GM21381 (cell line): ENCODE data around the gene MFSD6.

ENCODE experiments used
- ATAC-seq: cut with Tn5 transposase; IDR thresholded peaks from one replicate; pipeline ENCODE4 v1.9.1; 2021; ENCODE audit warnings: mild to moderate bottlenecking, moderate library complexity; ENCODE audit not compliant: unreplicated experiment

The MFSD6 gene

GRCh38 chr2:190527214-190527613 lies 119.1 kb downstream of the MFSD6 start:
- no peak for ATAC-seq

- ATAC-seq: no peak
Observed at GRCh38 chr2:190527918-190528317, 119.8 kb downstream of the MFSD6 start.

DNA sequence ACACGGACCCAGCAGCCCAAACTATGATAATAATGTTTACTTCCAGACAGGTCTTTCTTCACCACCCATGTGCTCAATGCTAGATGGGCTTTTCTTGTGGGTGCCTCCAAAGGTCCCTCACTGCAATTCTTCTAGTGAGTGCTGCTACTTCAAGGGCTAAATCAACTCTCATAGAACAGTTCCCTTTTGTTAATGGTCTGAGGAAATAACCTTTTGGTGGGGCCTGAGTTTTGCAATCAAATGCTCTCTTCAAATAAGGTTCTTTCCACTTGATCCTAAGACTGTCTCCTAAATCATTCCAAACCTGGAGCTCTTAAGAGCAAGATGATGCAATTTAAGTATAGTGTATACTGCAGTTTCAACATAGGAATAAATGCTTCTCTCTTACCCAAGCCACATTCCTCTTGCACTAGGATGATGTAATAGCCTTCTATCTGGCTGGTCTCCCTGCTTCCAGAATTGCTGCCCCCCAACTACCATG lies 120.4 kb downstream of the MFSD6 start:
- ATAC-seq: no peak

DNA sequence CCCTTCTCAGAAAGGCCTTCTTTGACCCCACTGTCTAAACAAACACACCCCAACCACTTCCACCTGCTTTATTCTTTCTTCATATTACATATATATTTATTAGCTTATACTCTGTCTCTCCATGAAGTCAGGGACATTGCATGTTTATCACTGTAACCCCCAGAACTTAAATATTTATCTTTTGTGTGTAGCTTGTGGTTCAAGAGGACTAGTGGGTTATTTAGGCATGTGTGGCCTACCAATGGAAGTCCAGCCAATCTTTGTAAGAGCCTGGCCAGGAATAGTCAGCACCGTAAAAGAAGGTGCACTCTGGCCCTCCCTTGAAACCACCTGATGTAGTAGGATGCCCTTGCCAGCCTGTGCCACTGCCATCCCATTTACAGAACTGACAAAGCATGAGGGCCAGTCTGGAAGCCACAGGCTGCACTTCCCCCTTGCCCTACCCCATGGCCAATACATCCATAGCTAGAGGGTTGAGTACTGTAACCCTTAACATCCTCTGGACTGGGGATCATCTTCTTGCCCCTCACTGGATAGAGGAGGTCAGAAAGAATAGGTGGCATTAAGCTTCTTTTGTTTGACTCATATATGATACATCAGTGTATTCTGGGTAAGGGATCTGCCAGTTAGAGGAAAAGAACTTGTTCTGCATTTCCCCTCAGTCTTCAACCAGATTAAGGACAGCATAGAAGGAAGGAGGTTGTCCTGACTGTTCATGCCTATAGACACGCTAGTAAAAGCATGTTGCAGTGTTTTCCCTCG lies 121.5 kb downstream of the MFSD6 start:
- ATAC-seq: no peak

DNA sequence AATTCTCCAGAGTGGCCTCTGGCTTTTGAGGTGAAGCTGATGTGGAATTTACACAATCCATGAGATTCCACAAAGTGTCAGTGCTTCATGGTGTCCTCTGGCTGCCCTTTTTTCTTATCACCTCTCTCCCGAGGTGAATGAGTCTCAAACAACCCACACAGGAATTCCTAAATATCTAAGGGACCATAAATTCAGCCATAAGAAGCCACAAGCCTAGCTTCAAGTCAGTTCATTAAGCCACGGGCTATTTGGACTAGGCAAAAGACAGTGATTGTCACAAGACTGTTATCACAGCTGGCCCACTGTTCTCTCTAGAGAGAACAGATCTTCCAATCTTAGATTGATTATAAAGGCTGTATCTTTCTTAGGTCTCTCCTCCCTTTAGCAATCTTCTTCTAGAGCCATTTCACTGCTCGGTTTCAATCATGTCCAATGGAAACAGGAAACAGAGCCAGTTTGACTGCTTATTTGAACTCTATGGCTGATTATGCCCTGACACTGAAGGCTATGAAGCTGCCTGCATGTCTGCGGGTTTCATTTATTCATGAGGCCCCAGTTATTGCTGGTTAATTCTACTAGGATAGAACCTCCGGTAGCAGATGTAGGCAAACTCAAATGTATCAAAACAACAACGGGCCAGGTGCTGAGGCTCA lies 122.2 kb downstream of the MFSD6 start:
- ATAC-seq: no peak

DNA sequence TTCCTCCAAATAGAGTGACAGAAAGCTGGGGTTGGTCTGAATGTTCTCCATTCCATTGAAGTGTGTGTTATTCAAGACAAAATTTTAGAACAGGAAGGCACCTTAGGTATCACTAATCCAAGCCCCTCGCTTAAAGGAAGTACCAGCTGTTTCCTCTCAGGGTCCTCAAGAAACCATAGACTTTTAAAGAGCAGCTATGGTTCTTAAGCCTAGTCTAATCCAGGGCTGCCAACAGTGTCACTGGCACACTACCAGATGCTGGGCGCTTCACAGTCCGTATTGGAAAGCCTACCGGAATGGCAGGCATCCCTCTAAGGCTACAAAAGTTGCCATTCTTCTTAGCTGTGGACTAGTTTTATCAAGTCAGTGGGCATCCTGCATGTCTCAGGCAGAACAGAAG lies 124.4 kb downstream of the MFSD6 start:
- no peak for ATAC-seq

- no peak for ATAC-seq
Observed at GRCh38 chr2:190533175-190533967, 125.2 kb downstream of the MFSD6 start.

DNA sequence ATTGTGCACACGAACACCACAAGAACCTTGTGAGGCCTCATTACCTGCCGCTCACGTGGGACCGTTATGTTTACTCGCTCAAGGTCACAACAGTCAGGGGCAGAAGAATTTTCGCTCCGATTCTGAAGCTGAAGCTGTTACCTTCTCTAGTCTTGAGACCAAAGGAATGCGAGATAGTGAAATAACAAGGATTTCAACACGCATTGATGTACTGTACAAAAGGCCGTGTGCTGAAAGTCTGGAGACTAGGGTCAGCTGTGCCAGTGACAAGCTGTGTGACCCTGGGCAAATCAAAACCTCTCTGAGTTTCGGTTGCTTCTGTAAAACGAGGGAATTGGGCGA lies 125.8 kb downstream of the MFSD6 start:
- peak; percentile 27 for ATAC-seq

DNA sequence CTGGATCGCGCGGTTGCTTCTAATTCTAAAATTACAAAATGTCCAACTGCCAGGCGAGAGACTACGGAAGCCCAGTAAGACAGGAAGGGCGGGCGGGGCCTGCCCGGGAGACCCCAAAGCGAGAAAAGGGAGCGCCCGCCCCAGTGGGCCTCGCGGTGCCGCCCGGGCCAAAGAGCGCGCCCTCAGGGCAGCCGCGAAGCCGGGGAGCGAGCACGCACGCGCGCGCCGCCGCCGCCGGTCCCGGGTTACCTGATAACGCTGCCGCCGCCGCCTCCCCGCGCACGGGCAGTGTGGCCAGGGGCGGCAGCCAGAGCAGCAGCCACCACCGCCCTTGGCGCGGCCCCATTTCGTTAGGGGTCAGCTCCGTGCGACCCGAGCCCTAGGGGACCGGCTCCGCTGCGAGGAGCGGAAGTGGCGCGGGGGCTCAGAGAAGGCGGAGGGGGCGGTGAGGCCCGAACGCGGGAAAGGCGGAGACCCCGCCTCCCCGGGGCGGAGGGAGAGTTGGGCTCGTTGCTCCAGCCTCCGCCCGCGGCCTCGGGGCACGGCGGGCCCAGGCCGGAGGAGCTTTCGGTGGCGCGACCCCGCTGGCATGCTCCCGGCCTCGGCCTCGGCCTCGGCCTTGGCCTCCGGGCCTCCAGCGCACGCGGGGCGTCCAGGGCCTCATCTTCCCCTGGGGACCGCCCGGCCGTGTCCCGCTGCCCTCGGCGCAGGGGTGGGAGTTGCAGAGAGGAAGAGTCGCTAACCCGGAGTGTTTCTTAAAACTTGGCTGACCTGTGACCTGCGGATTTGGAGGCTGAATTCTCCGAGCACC lies 126.4 kb downstream of the MFSD6 start, which contains the start of gene NEMP2:
NEMP2 (minus strand) TSS at position 413 of the 811 bp plus-strand sequence; CDS start at position 346, 67 bp downstream.
- ATAC-seq: peak; percentile 71

DNA sequence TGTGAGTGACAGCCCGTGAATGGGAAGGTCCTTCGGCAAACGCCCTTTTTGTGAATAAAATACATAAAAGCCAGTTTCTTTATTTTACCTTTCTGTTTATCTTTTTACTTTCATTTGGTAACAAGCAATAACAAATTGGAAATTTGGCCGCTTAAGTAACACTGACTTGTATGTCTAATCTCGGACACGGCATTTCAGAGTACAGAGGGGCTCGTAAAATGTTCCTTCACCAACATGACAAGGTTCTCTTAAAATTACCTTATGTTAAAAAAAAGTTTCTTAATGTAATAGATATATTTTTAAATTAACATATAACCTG lies 126.9 kb downstream of the MFSD6 start:
- ATAC-seq: no peak

GRCh38 chr2:190535586-190535985 lies 127.4 kb downstream of the MFSD6 start:
- no peak for ATAC-seq

DNA sequence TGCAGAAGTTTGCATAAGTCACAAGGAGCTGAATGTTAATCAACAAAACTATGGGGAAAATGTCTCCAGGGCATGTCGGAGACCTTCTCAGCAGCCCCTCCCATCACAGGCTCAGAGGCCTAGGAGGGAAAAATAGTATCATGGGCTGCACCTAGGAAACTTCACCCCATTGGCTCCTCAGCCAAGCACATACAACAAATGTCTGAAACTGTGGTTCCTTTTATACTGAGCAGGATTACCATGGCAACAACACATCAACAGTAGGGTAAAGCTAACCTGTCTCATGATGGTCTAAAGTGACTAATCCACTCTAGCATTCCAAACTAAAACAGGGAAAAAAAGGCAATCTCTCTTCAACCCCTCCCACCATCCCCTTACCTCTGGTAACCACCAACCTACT lies 129.6 kb downstream of the MFSD6 start:
- no peak for ATAC-seq

GRCh38 chr2:190538201-190538600 lies 130.0 kb downstream of the MFSD6 start:
- ATAC-seq: no peak

DNA sequence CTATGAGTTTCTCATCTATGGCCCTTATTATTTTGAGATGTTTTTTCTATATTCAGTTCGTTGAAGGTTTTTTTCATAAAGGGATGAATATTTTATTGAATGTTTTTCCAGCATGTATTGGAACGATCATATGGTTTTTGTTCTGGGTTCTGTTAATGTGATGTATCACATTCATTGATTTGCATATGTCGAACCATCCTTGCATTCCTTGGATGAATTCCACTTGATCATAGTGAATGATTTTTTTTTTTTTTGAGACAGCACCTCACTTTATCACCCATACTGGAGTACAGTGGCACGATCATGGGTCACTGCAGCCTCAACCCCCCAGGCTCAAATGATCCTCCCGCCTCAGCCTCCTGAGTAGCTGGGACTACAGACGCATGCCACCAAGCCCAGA lies 131.9 kb downstream of the MFSD6 start:
- ATAC-seq: no peak

GRCh38 chr2:190545093-190545492 lies 136.9 kb downstream of the MFSD6 start:
- no peak for ATAC-seq

DNA sequence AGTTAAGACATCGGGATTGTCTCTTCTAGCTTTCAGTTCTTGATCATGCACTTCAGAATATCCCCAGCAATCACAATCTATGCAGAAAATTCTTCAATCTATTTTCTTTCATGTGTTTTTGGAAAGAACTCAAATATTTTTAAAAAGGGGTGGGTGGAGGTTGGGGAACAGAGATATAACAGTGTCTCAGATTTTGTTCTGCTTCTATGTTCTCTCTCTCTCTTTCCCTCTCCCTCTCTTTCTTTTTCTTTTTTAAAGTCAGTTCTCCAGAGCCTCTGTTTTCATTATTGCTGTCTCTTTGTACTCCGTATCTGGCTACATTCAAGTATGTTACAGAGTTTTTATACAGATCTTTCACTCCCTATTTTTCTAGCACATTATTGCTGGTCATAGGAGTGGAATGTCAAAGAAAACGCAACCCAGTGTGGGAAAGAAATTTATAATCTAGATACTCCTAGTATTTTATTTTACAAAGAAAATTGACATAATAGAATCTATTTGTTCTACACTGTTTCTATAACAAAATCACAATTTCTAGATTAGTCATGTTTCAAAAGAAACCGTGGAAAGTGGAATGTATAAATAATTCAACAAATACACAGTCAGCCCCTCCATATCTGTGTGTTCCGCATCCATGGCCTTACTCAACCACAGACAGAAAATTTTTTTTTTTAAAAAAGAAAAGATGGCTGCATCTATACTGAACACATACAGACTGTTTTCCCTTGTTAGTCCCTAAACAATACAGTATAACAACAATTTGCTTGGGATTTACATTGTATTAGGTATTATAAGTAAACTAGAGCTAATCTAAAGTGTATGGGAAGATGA lies 137.6 kb downstream of the MFSD6 start:
- no peak for ATAC-seq

GRCh38 chr2:190546734-190547133 lies 138.6 kb downstream of the MFSD6 start:
- ATAC-seq: no peak

DNA sequence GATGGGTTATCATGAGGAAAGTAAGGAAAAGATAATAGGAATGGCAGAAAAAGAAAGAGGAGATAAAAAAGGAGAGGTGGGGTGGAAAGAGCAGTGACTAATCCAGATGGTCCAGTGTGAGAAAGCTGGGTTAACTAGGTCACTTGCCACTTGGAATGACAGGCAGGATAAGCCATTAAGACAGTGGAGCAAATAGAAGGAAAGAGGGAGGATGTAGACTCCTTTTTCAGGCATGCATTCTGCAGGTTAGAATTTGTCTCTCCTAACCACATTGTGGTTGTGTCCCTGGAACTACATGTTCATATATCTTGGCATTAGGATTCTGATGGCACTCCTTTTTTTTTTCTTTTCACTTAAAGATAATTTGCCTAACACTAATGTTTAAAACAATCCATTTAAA lies 139.7 kb downstream of the MFSD6 start:
- no peak for ATAC-seq

GRCh38 chr2:190550137-190550536 lies 142.0 kb downstream of the MFSD6 start:
- ATAC-seq: no peak
